WTC11 (cell line): ENCODE data around the gene XIST. TPM values are rescaled to one million over a fixed set of nuclear protein-coding genes. Genes with fewer than 3 reads are reported as not detected.

ENCODE experiments used
- ATAC-seq: fragments of 200-7000 bp; cut with Tn5 transposase; 2 replicates; pipeline ENCODE4 v1.10.0; 2021; ENCODE audit warnings: mild to moderate bottlenecking, moderate library complexity
- CTCF ChIA-PET: fragments of 300-600 bp; sonication (Branson Sonifier 250); formaldehyde crosslinking; loops from one replicate; lab custom pipeline; 2021; ENCODE audit warnings: antibody characterized with exemption; lab: Charles Lee
- POLR2A ChIA-PET: fragments of 350-600 bp; sonication (Branson Sonifier 250); formaldehyde crosslinking; loops from one replicate; lab custom pipeline; 2021; ENCODE audit warnings: antibody characterized with exemption; lab: Charles Lee
- DNase-seq: peaks from one replicate; pipeline ENCODE4 v3.0.0; 2021; ENCODE audit warnings: low spot score
- H3K27ac Mint-ChIP-seq: 2 replicates; pipeline ENCODE4 v1.8.0; 2021; ENCODE audit warnings: mixed read lengths
- H3K27me3 Mint-ChIP-seq: 2 replicates; pipeline ENCODE4 v1.8.0; 2021; ENCODE audit warnings: low read depth, mild to moderate bottlenecking, moderate library complexity, mixed read lengths
- H3K36me3 Mint-ChIP-seq: 2 replicates; pipeline ENCODE4 v1.8.0; 2021; ENCODE audit warnings: mixed read lengths
- H3K4me1 Mint-ChIP-seq: 2 replicates; pipeline ENCODE4 v1.8.0; 2022; ENCODE audit warnings: mixed read lengths
- H3K4me3 Mint-ChIP-seq: 2 replicates; pipeline ENCODE4 v1.8.0; 2021; ENCODE audit warnings: mild to moderate bottlenecking, moderate library complexity, mixed read lengths
- H3K9me3 Mint-ChIP-seq: 2 replicates; pipeline ENCODE4 v1.8.0; 2021; ENCODE audit warnings: mixed read lengths
- AFF4 ChIP-seq: sonication (generic); formaldehyde crosslinking; IDR thresholded peaks from 2 replicates; pipeline ENCODE4 v1.8.1; 2023; ENCODE audit warnings: mild to moderate bottlenecking, missing genetic modification reagents, borderline replicate concordance
- ATF1 ChIP-seq: sonication (generic); formaldehyde crosslinking; IDR thresholded peaks from 2 replicates; pipeline ENCODE4 v1.8.1; 2023; ENCODE audit warnings: mild to moderate bottlenecking, moderate library complexity, missing genetic modification reagents
- CBFB ChIP-seq: sonication (generic); formaldehyde crosslinking; IDR thresholded peaks from 2 replicates; pipeline ENCODE4 v1.8.1; 2022; ENCODE audit warnings: mild to moderate bottlenecking, low read depth, missing genetic modification reagents
- ELF4 ChIP-seq: sonication (generic); formaldehyde crosslinking; IDR thresholded peaks from 2 replicates; pipeline ENCODE4 v1.8.1; 2022; ENCODE audit warnings: low read depth, mild to moderate bottlenecking, moderate library complexity, missing genetic modification reagents
- ESRRA ChIP-seq: sonication (generic); formaldehyde crosslinking; IDR thresholded peaks from 2 replicates; pipeline ENCODE4 v1.8.1; 2022; ENCODE audit warnings: mild to moderate bottlenecking, missing genetic modification reagents, borderline replicate concordance
- FOXK1 ChIP-seq: sonication (generic); formaldehyde crosslinking; IDR thresholded peaks from 2 replicates; pipeline ENCODE4 v1.8.0; 2022; ENCODE audit warnings: mild to moderate bottlenecking, moderate library complexity, missing genetic modification reagents
- HMGA2 ChIP-seq: fragments of 250-450 bp; sonication (Bioruptor Pico); IDR thresholded peaks from 2 replicates; pipeline ENCODE4 v1.4.0; 2021; ENCODE audit warnings: mild to moderate bottlenecking, moderate library complexity
- HMGXB4 ChIP-seq: sonication (generic); formaldehyde crosslinking; IDR thresholded peaks from 2 replicates; pipeline ENCODE4 v1.8.1; 2023; ENCODE audit warnings: mild to moderate bottlenecking, moderate library complexity, missing genetic modification reagents
- JUN ChIP-seq: sonication (generic); formaldehyde crosslinking; IDR thresholded peaks from 2 replicates; pipeline ENCODE4 v1.8.0; 2023; ENCODE audit warnings: mild to moderate bottlenecking, missing genetic modification reagents
- MAX ChIP-seq: sonication (generic); formaldehyde crosslinking; IDR thresholded peaks from 2 replicates; pipeline ENCODE4 v1.8.0; 2022; ENCODE audit warnings: mild to moderate bottlenecking, missing genetic modification reagents
- NFE2L1 ChIP-seq: sonication (generic); formaldehyde crosslinking; IDR thresholded peaks from 2 replicates; pipeline ENCODE4 v1.8.1; 2023; ENCODE audit warnings: missing genetic modification reagents
- NFYB ChIP-seq: sonication (generic); formaldehyde crosslinking; conservative IDR thresholded peaks from 2 replicates; pipeline ENCODE4 v1.8.0; 2022; ENCODE audit warnings: low read depth, missing genetic modification reagents
- NR2C2 ChIP-seq: sonication (generic); formaldehyde crosslinking; IDR thresholded peaks from 2 replicates; pipeline ENCODE4 v1.8.0; 2022; ENCODE audit warnings: mild to moderate bottlenecking, missing genetic modification reagents
- PRDM15 ChIP-seq: sonication (generic); formaldehyde crosslinking; IDR thresholded peaks from 2 replicates; pipeline ENCODE4 v1.8.0; 2022; ENCODE audit warnings: missing genetic modification reagents
- PRRX2 ChIP-seq: fragments of 250-450 bp; sonication (Bioruptor Pico); IDR thresholded peaks from 2 replicates; pipeline ENCODE4 v1.8.0; 2021; ENCODE audit warnings: mild to moderate bottlenecking
- RORB ChIP-seq: fragments of 250-450 bp; sonication (Bioruptor Pico); IDR thresholded peaks from 2 replicates; pipeline ENCODE4 v1.9.0; 2021; ENCODE audit warnings: mild to moderate bottlenecking
- SMAD4 ChIP-seq: sonication (generic); formaldehyde crosslinking; IDR thresholded peaks from 2 replicates; pipeline ENCODE4 v1.8.0; 2022; ENCODE audit warnings: mild to moderate bottlenecking, missing genetic modification reagents
- TCF7 ChIP-seq: sonication (generic); formaldehyde crosslinking; IDR thresholded peaks from 2 replicates; pipeline ENCODE4 v1.8.0; 2022; ENCODE audit warnings: mild to moderate bottlenecking, low read depth, missing genetic modification reagents, moderate library complexity
- USF1 ChIP-seq: sonication (generic); formaldehyde crosslinking; IDR thresholded peaks from 2 replicates; pipeline ENCODE4 v1.8.0; 2022; ENCODE audit warnings: mild to moderate bottlenecking, missing genetic modification reagents
- ZBTB21 ChIP-seq: sonication (generic); formaldehyde crosslinking; IDR thresholded peaks from 2 replicates; pipeline ENCODE4 v1.8.1; 2023; ENCODE audit warnings: mild to moderate bottlenecking, missing genetic modification reagents, borderline replicate concordance
- ZNF138 ChIP-seq: sonication (generic); formaldehyde crosslinking; conservative IDR thresholded peaks from 2 replicates; pipeline ENCODE4 v1.8.1; 2022; ENCODE audit warnings: mild to moderate bottlenecking, moderate library complexity, missing genetic modification reagents
- ZNF219 ChIP-seq: sonication (generic); formaldehyde crosslinking; IDR thresholded peaks from 2 replicates; pipeline ENCODE4 v1.8.0; 2023; ENCODE audit warnings: missing genetic modification reagents, mild to moderate bottlenecking, borderline replicate concordance
- ZNF232 ChIP-seq: sonication (generic); formaldehyde crosslinking; IDR thresholded peaks from 2 replicates; pipeline ENCODE4 v1.8.0; 2022; ENCODE audit warnings: mild to moderate bottlenecking, missing genetic modification reagents
- ZNF317 ChIP-seq: sonication (generic); formaldehyde crosslinking; IDR thresholded peaks from 2 replicates; pipeline ENCODE4 v1.8.1; 2023; ENCODE audit warnings: low read depth, mild to moderate bottlenecking, moderate library complexity, missing genetic modification reagents, borderline replicate concordance
- ZSCAN18 ChIP-seq: fragments of 250-450 bp; sonication (Bioruptor Pico); IDR thresholded peaks from 2 replicates; pipeline ENCODE4 v2.1.2; 2022; ENCODE audit warnings: mild to moderate bottlenecking, moderate library complexity
- total RNA-seq: library from RNA; stranded (reverse); gene quantifications from 3 replicates; pipeline ENCODE4 v1.2.3, GENCODE V29; 2021

Gene XIST
- total RNA-seq, 1 experiment from 2014 or later = 0.77 TPM

- TF ChIP-seq TCF7 (CRISPR knock-in tag) = no peak
- no peak for TF ChIP-seq ZNF219 (CRISPR knock-in tag)
- no peak for TF ChIP-seq ZNF232 (CRISPR knock-in tag)
- no peak for TF ChIP-seq MAX (CRISPR knock-in tag)
- TF ChIP-seq ZNF317 (CRISPR knock-in tag) = no peak
- no peak for TF ChIP-seq RORB (CRISPR knock-in tag)
- TF ChIP-seq, all 79 proteins: peak for 0
These were observed 9.8 kb downstream of the XIST start (continued) for GRCh38 chrX:73842541-73843234.

- POLR2A ChIA-PET = no interaction called here
- TF ChIP-seq FOXK1 (CRISPR knock-in tag) (no peak), NR2C2 (CRISPR knock-in tag) (no peak), CBFB (CRISPR knock-in tag) (no peak), USF1 (CRISPR knock-in tag) (no peak), NFE2L1 (CRISPR knock-in tag) (no peak), ESRRA (CRISPR knock-in tag) (no peak), ELF4 (CRISPR knock-in tag) (no peak), ZBTB21 (no peak), JUN (CRISPR knock-in tag) (no peak), ZSCAN18 (no peak), ZNF138 (CRISPR knock-in tag) (no peak), AFF4 (CRISPR knock-in tag) (no peak), PRDM15 (CRISPR knock-in tag) (no peak), HMGXB4 (CRISPR knock-in tag) (no peak), PRRX2 (CRISPR knock-in tag) (no peak), HMGA2 (CRISPR knock-in tag) (no peak), RORB (CRISPR knock-in tag) (no peak), NFYB (no peak), ATF1 (CRISPR knock-in tag) (no peak), SMAD4 (CRISPR knock-in tag) (no peak)
- no peak for DNase-seq
- Mint-ChIP-seq H3K27ac (no peak overlapping the region), H3K36me3 (0 out of 2 replicates have a peak, but pooled peaks cover 4% of the 10 kb centered on the region), H3K4me1 (peaks cover 8% of the 10 kb centered on the region), H3K4me3 (no peak overlapping the region), H3K9me3 (peaks cover 6% of the 10 kb centered on the region; the same call in 1 of the 2 replicates), H3K27me3 (peaks cover 5% of the 10 kb centered on the region; the same call in 1 of the 2 replicates)
- CTCF ChIA-PET = no interaction called here
- ATAC-seq = no peak
These were observed 11.2 kb downstream of the XIST start for GRCh38 chrX:73841337-73841736.
